Spleen (tissue), 11 donors: ENCODE measurements around the gene PSMD13. TPM values are rescaled to one million over a fixed set of nuclear protein-coding genes. Genes with fewer than 3 reads are reported as not detected.
"Not testable (repeated sequence)": the region's sequence is repeated elsewhere in the genome, so short reads cannot be mapped to it uniquely, and the experiment has no call there.

Source experiments
- DNase-seq: peaks from one replicate; pipeline ENCODE4 v3.0.0-alpha.2; 2020
- H3K27ac ChIP-seq, 8 donors: fragments of 200-600 bp; sonication (generic) in 7 of 8; 1 replicate in 4 of 8; 2 replicates in 4 of 8; pipeline versions ENCODE4 v1.5.0 to v1.8.0; 2016 to 2021; ENCODE audit warnings: inconsistent platforms in 4 of 8, mild to moderate bottlenecking in 4 of 8, moderate library complexity in 1 of 8
- H3K27me3 ChIP-seq, 7 donors: fragments of 200-600 bp; sonication (generic) in 6 of 7; replicated peaks in 1 of 7; 1 replicate in 4 of 7; 2 replicates in 3 of 7; pipeline versions ENCODE4 v1.5.0 to v1.8.0; 2016 to 2021; ENCODE audit warnings: inconsistent platforms in 3 of 7, mild to moderate bottlenecking in 1 of 7
- H3K36me3 ChIP-seq, 6 donors: fragments of 200-600 bp; sonication (generic) in 5 of 6; 1 replicate in 4 of 6; 2 replicates in 2 of 6; pipeline versions ENCODE4 v1.5.0 to v1.8.0; 2016 to 2021; ENCODE audit warnings: inconsistent platforms in 2 of 6
- H3K4me1 ChIP-seq, 6 donors: fragments of 200-600 bp; sonication (generic) in 5 of 6; 1 replicate in 3 of 6; 2 replicates in 3 of 6; pipeline versions ENCODE4 v1.5.0 to v1.8.0; 2016 to 2021; ENCODE audit warnings: inconsistent platforms in 3 of 6
- H3K4me3 ChIP-seq, 8 donors: fragments of 200-600 bp; sonication (generic) in 7 of 8; 1 replicate in 4 of 8; 2 replicates in 4 of 8; pipeline versions ENCODE4 v1.5.0 to v1.8.0; 2016 to 2021; ENCODE audit warnings: inconsistent platforms in 4 of 8, mild to moderate bottlenecking in 4 of 8, moderate library complexity in 2 of 8
- H3K9me3 ChIP-seq, 8 donors: fragments of 200-600 bp; sonication (generic) in 7 of 8; 1 replicate in 4 of 8; 2 replicates in 4 of 8; pipeline versions ENCODE4 v1.5.0 to v1.8.0; 2016 to 2021; ENCODE audit warnings: inconsistent platforms in 4 of 8
- CTCF ChIP-seq, 11 experiments: fragments of 200-600 bp in 7 of 11; fragments of 450-650 bp in 4 of 11; sonication (generic) in 4 of 11; IDR thresholded peaks in 8 of 11; conservative IDR thresholded peaks in 3 of 11; 1 replicate in 7 of 11; 2 replicates in 4 of 11; pipeline versions ENCODE4 v1.4.0 to v1.8.0; 2016 to 2021; ENCODE audit warnings: antibody characterized with exemption in 11 of 11, inconsistent platforms in 4 of 11, mild to moderate bottlenecking in 1 of 11
- POLR2A ChIP-seq, 3 donors: fragments of 450-650 bp; IDR thresholded peaks; one replicate each; pipeline ENCODE4 v1.5.1; 2017; ENCODE audit warnings: antibody characterized with exemption in 3 of 3, mild to moderate bottlenecking in 1 of 3
- POLR2AphosphoS5 ChIP-seq, 3 donors: sonication (generic); formaldehyde crosslinking; IDR thresholded peaks; one replicate each; pipeline ENCODE4 v1.5.1; 2017; ENCODE audit warnings: antibody characterized with exemption in 3 of 3
- WGBS, 5 donors: extraction: QIAGEN DNeasy Blood & Tissue Kit in 3 of 5; methylation state at CpG; one replicate each; pipeline versions ENCODE4 v1.1.5 to v1.1.7; 2013 to 2018; 5-methylcytosine and 5-hydroxymethylcytosine counted together
- intact Hi-C: fragments of 100-400 bp; cut with DNase I; formaldehyde crosslinking; loops from one replicate; pipeline ENCODE4 v1.15.0; 2023; ENCODE audit warnings: low total_unique reads
- polyA plus RNA-seq, 3 donors: library from polyadenylated mRNA; stranded (reverse); fragments of 200-250 nt; gene quantifications; one replicate each; pipeline ENCODE4 v1.2.1, GENCODE V29; 2013
- total RNA-seq, 7 donors: library from RNA; depleted of rRNA in 3 of 7; stranded (reverse); fragments of >200 nt in 3 of 7; fragmentation: NEBNext Ultra II Directional in 4 of 7; extraction: Animal tissue kit (Norgen Biotek cat#: 25700) in 4 of 7; gene quantifications; one replicate each; pipeline versions ENCODE4 v1.1.0 to v1.2.1, GENCODE V29; 2016 to 2021
- donor health status: healthy with polysubstance abuse.
- donor health status: DM: no; HTN: no; CAD: no; lungs with moderate emphysema.
- donor health status: DM: no; HTN: no; CAD: no.
- donor health status: Bipolar disorder and iron deficiency.
- donor health status: healthy.
- donor health status: DM: no; HTN: no; CAD: no.
- donor health status: DM: yes; HTN: yes; CAD: no.

PSMD13 gene
- total and polyA plus RNA-seq, 10 donors = 93.6 to 229 (median 102) TPM

- TF ChIP-seq CTCF (IDR thresholded peaks at IDR 0.05 in 8 of 11, conservative IDR thresholded peaks at IDR 0.05 in 3 of 11) (no peak), POLR2A (IDR thresholded peaks at IDR 0.05) (no peak), POLR2AphosphoS5 (IDR thresholded peaks at IDR 0.05) (no peak)
- 79 to 88% (median 86%) methylated on average over 4 of the region's 4 CpGs for whole genome bisulfite sequencing, 5 donors
- Histone ChIP-seq H3K36me3 (no peaks in the 10 kb centered on the region), H3K9me3 (peaks cover 0 to 16% (median 10%) of the 10 kb centered on the region in 8 donors), H3K27ac (no peak overlapping the region), H3K4me1 (peaks cover 0 to 16% (median 2%) of the 10 kb centered on the region in 6 donors), H3K27me3 (no peaks in the 10 kb centered on the region), H3K4me3 (no peak overlapping the region)
- DNase-seq = no peak
- intact Hi-C loops = no loop called here
Observed at GRCh38 chr11:261624-262023, 24.8 kb downstream of the PSMD13 start.

- Histone ChIP-seq H3K27me3 (no peaks in the 10 kb centered on the region), H3K9me3 (peaks cover 0 to 14% (median 10%) of the 10 kb centered on the region in 8 donors), H3K4me1 (peaks cover 0 to 43% (median 19%) of the 10 kb centered on the region in 6 donors), H3K27ac (peak overlapping the region in 5 of 8 donors; percentile 21 to 77 (median 60)), H3K36me3 (no peaks in the 10 kb centered on the region), H3K4me3 (peak overlapping the region in 1 of 8 donors; percentile 34)
- 67 to 94% (median 74%) methylated on average over 4 to 6 of the region's 13 CpGs for WGBS, 5 donors
- intact Hi-C loops = no loop called here
- peak; percentile 83 for DNase-seq
- no peak for TF ChIP-seq CTCF (IDR thresholded peaks at IDR 0.05 in 8 of 11, conservative IDR thresholded peaks at IDR 0.05 in 3 of 11)
- no peak for TF ChIP-seq POLR2A (IDR thresholded peaks at IDR 0.05)
- no peak for TF ChIP-seq POLR2AphosphoS5 (IDR thresholded peaks at IDR 0.05)
Observed at GRCh38 chr11:266676-267439, 30.1 kb downstream of the PSMD13 start.

- peaks cover 0 to 43% (median 19%) of the 10 kb centered on the region in 6 donors for H3K4me1 ChIP-seq
- 15 to 32% (median 23%) methylated on average over 17 of the region's 18 CpGs for WGBS, 5 donors
- peaks cover 0 to 14% (median 10%) of the 10 kb centered on the region in 8 donors for H3K9me3 ChIP-seq
- H3K27me3 ChIP-seq = no peaks in the 10 kb centered on the region
- peak overlapping the region; percentile 34 to 86 (median 54) for H3K4me3 ChIP-seq
- DNase-seq = peak; percentile 91
- intact Hi-C loops = no loop called here
- TF ChIP-seq POLR2A (IDR thresholded peaks at IDR 0.05) = peak in 1 of 3 donors; percentile 35
- TF ChIP-seq POLR2AphosphoS5 (IDR thresholded peaks at IDR 0.05) = peak; percentile 14 to 88 (median 69)
- no peak for TF ChIP-seq CTCF (IDR thresholded peaks at IDR 0.05 in 8 of 11, conservative IDR thresholded peaks at IDR 0.05 in 3 of 11)
- peak overlapping the region; percentile 86 to 99 (median 96) for H3K27ac ChIP-seq
- no peaks in the 10 kb centered on the region for H3K36me3 ChIP-seq
Observed at GRCh38 chr11:267491-267994, 30.8 kb downstream of the PSMD13 start.

GRCh38 chr11:268716-269145 lies 32.0 kb downstream of the PSMD13 start:
- peak; percentile 93 for DNase-seq

More at GRCh38 chr11:268716-269145, 32.0 kb downstream of the PSMD13 start:
- WGBS, 5 donors = 10 to 18% (median 16%) methylated on average over 16 of the region's 16 CpGs
- peak overlapping the region; percentile 18 to 86 (median 54) for H3K4me3 ChIP-seq
- H3K27me3 ChIP-seq, H3K36me3 ChIP-seq, intact Hi-C loops: not testable (repeated sequence)
- H3K27ac ChIP-seq = peak overlapping the region; percentile 86 to 99 (median 96)
- peaks cover 0 to 14% (median 10%) of the 10 kb centered on the region in 8 donors for H3K9me3 ChIP-seq
- peak; percentile 0 to 83 (median 76) for TF ChIP-seq POLR2AphosphoS5 (IDR thresholded peaks at IDR 0.05)
- peak in 6 of 11 experiments; percentile 7 to 46 (median 26) for TF ChIP-seq CTCF (IDR thresholded peaks at IDR 0.05 in 8 of 11, conservative IDR thresholded peaks at IDR 0.05 in 3 of 11)
- H3K4me1 ChIP-seq = peaks cover 0 to 43% (median 19%) of the 10 kb centered on the region in 6 donors
